HUES6 (cell line): ENCODE measurements around the gene GNB5.

Source experiments
- H3K27ac ChIP-seq: 2 replicates; pipeline ENCODE4 v1.7.0; 2013; ENCODE audit warnings: low read depth, mild to moderate bottlenecking, low read length, inconsistent platforms
- H3K27me3 ChIP-seq: 2 replicates; pipeline ENCODE4 v1.6.1; 2013; ENCODE audit warnings: low read length; ENCODE audit not compliant: control insufficient read depth, insufficient read depth
- H3K36me3 ChIP-seq: 2 replicates; pipeline ENCODE4 v1.6.1; 2013; ENCODE audit warnings: low read length; ENCODE audit not compliant: control insufficient read depth, insufficient read depth
- H3K4me1 ChIP-seq: 2 replicates; pipeline ENCODE4 v1.6.1; 2013; ENCODE audit warnings: low read length; ENCODE audit not compliant: control insufficient read depth, insufficient read depth
- H3K4me3 ChIP-seq: 2 replicates; pipeline ENCODE4 v1.5.1; 2013; ENCODE audit warnings: low read depth, low read length
- H3K9ac ChIP-seq: one replicate; pipeline ENCODE4 v1.6.1; 2013; ENCODE audit warnings: mild to moderate bottlenecking, low read length
- H3K9me3 ChIP-seq: 2 replicates; pipeline ENCODE4 v1.6.1; 2013; ENCODE audit warnings: low read depth, low read length; ENCODE audit not compliant: control insufficient read depth, insufficient read depth

Gene GNB5

DNA sequence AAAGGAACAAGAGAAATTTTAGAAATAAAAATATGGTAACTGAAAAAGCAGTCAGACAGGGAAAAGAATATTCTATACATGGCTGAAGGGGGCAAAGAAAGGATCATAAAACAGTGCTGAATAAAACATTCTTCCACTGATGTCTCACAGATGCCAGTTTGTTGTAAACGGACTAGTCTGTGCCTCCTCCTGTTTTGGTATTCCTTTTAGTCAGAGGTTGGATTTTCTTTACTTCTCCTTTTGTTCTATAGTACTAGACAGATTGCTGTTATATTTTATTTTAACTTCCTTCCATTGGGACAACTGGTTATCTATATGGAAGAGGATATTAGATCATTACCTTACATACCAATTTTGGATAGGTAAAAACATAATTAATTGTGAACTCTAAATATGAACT, 16.0 kb upstream of the GNB5 start:
- Histone ChIP-seq H3K27ac (no peak overlapping the region), H3K4me1 (no peaks in the 10 kb centered on the region), H3K9me3 (no peaks in the 10 kb centered on the region), H3K4me3 (no peak overlapping the region), H3K27me3 (no peaks in the 10 kb centered on the region), H3K36me3 (peaks cover 51% of the 10 kb centered on the region), H3K9ac (no peak overlapping the region)

DNA sequence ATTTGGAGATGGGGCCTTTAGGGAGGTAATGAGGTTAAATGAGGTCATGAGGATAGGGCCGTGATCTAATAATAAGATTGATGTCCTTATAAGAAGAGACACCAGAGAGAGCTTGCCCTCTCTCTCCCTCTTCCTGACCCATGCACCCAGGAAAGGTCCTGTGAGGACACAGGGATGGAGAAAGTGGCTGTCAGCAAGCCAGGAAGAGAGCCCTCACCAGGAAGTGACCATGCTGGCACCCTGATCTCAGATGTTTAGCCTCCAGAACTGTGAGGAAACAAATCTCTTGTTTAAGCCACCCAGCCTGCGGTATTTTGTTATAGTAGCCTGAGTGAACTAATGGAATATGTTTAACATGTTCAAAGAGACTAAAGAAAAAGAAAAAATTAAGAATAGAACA, 15.3 kb upstream of the GNB5 start:
- no peaks in the 10 kb centered on the region for H3K9me3 ChIP-seq

GRCh38 chr15:52204657-52205056, 13.5 kb upstream of the GNB5 start:
- peaks cover 32% of the 10 kb centered on the region for H3K36me3 ChIP-seq
- no peak overlapping the region for H3K9ac ChIP-seq
- no peak overlapping the region for H3K27ac ChIP-seq
- H3K4me3 ChIP-seq: no peak overlapping the region
- H3K4me1 ChIP-seq: no peaks in the 10 kb centered on the region
- H3K27me3 ChIP-seq: no peaks in the 10 kb centered on the region
- no peaks in the 10 kb centered on the region for H3K9me3 ChIP-seq

More for the DNA sequence above, 15.3 kb upstream of the GNB5 start:
- Histone ChIP-seq H3K27me3 (no peaks in the 10 kb centered on the region), H3K9ac (no peak overlapping the region), H3K36me3 (peaks cover 44% of the 10 kb centered on the region), H3K4me1 (no peaks in the 10 kb centered on the region), H3K4me3 (no peak overlapping the region), H3K27ac (no peak overlapping the region)

GRCh38 chr15:52200831-52201365, 9.7 kb upstream of the GNB5 start:
- Histone ChIP-seq H3K27me3 (no peaks in the 10 kb centered on the region), H3K27ac (no peak overlapping the region), H3K36me3 (peaks cover 37% of the 10 kb centered on the region)

GRCh38 chr15:52199271-52199670, 8.1 kb upstream of the GNB5 start:
- H3K27ac ChIP-seq: no peak overlapping the region
- no peak overlapping the region for H3K9ac ChIP-seq
- no peaks in the 10 kb centered on the region for H3K4me1 ChIP-seq
- H3K36me3 ChIP-seq: peaks cover 33% of the 10 kb centered on the region
- H3K27me3 ChIP-seq: no peaks in the 10 kb centered on the region
- H3K9me3 ChIP-seq: no peaks in the 10 kb centered on the region
- H3K4me3 ChIP-seq: no peak overlapping the region

More at GRCh38 chr15:52200831-52201365, 9.7 kb upstream of the GNB5 start:
- H3K9ac ChIP-seq: no peak overlapping the region
- no peak overlapping the region for H3K4me3 ChIP-seq
- H3K9me3 ChIP-seq: no peaks in the 10 kb centered on the region
- no peaks in the 10 kb centered on the region for H3K4me1 ChIP-seq

GRCh38 chr15:52196891-52197290, 5.7 kb upstream of the GNB5 start:
- Histone ChIP-seq H3K4me3 (no peak overlapping the region), H3K36me3 (peaks cover 34% of the 10 kb centered on the region), H3K9ac (no peak overlapping the region), H3K9me3 (no peaks in the 10 kb centered on the region), H3K4me1 (no peaks in the 10 kb centered on the region), H3K27ac (no peak overlapping the region), H3K27me3 (no peaks in the 10 kb centered on the region)

DNA sequence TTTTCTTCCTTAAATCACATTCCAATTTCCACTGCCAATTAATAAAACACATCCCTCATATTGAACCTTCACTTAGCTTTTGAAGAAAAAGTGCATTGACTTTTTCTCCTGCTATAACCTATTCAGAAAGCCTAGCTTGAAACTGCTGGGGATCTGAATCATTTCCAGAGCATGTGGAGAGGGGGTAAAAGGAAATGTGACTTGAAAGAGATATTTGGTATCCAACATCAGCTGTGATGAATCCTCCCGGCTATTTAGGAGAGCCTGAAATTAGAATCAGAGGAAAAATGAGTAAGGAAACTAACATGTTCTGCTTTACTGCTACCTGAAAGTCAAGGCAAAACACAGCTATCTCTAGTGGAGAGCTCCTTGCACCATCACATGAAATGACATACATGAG, 2.6 kb upstream of the GNB5 start:
- H3K27me3 ChIP-seq: no peaks in the 10 kb centered on the region
- peaks cover 4% of the 10 kb centered on the region; the same call in 1 of the 2 replicates for H3K4me1 ChIP-seq
- H3K9ac ChIP-seq: no peak overlapping the region
- no peaks in the 10 kb centered on the region for H3K9me3 ChIP-seq
- H3K4me3 ChIP-seq: no peak overlapping the region
- H3K27ac ChIP-seq: no peak overlapping the region
- H3K36me3 ChIP-seq: peaks cover 28% of the 10 kb centered on the region

GRCh38 chr15:52193321-52193720, 2.1 kb upstream of the GNB5 start:
- Histone ChIP-seq H3K36me3 (peaks cover 28% of the 10 kb centered on the region), H3K27ac (no peak overlapping the region), H3K9me3 (no peaks in the 10 kb centered on the region), H3K27me3 (no peaks in the 10 kb centered on the region), H3K4me1 (peaks cover 4% of the 10 kb centered on the region; the same call in 1 of the 2 replicates), H3K4me3 (no peak overlapping the region), H3K9ac (no peak overlapping the region)

DNA sequence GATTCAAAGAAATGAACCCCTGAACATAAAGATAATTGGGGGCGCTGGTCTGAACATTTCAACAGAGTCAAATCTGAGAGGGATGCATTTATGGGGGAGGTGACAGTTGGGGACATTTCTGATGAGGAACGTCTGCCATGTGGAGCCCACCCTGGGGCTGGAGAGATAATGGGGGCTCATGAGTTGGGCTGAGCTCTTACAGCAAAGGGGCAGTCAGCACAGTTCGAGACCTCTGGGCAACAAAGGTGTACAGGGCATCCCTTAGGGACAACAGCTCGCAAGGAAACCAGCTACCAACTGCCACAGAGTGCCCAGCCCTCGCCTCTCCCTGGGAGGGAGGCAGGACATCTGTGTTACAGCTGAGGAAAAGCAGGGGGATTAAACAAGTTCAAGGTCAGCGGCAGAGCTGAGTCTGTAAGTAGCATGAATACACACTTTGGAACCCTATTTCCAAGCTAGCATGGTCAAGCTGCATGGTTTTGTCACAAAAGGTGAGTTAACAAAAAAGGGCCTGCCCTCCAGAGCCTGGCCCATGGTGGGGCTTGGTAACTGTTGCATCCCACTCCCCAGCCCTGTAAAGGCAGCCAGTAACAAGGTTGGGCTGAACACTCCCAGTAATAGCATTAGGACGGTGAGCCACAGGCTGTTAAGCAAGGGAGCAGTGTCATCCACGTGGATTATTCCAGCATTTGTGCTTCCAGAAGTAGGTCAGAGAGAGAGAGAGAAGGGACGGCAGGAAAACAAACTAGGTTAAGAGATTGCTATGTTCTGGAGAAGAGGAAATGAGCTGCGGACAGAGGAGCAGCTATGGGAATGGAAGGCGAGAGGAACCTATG, 4.3 kb downstream of the GNB5 start:
- no peak overlapping the region for H3K4me3 ChIP-seq
- peaks cover 4% of the 10 kb centered on the region; the same call in 1 of the 2 replicates for H3K4me1 ChIP-seq
- H3K9me3 ChIP-seq: no peaks in the 10 kb centered on the region
- no peak overlapping the region for H3K9ac ChIP-seq
- no peak overlapping the region for H3K27ac ChIP-seq
- no peaks in the 10 kb centered on the region for H3K27me3 ChIP-seq
- no peaks in the 10 kb centered on the region for H3K36me3 ChIP-seq

GRCh38 chr15:52185151-52185561, 6.0 kb downstream of the GNB5 start:
- no peaks in the 10 kb centered on the region for H3K36me3 ChIP-seq
- H3K9me3 ChIP-seq: no peaks in the 10 kb centered on the region
- H3K9ac ChIP-seq: no peak overlapping the region
- H3K27ac ChIP-seq: no peak overlapping the region
- H3K4me1 ChIP-seq: peaks cover 5% of the 10 kb centered on the region
- peaks cover 11% of the 10 kb centered on the region for H3K27me3 ChIP-seq
- H3K4me3 ChIP-seq: no peak overlapping the region

DNA sequence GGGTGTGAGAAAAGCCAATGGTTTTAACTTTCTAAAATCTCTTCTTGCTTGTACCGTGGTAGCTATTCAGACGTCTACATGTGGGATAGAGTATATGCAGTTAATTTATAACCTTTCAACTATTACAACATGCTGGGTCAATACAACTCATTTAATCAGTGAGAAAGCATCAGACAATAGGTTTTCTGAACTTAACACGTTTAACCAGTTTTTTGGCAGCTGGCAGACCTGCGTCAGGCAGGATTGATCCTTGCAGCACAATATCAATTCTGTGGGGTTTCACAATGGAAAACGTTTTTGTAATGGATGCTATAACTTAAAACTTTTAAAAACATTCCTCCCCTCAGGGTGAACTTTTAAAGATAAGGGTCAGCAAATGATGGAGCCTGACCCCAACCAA, 6.5 kb downstream of the GNB5 start:
- Histone ChIP-seq H3K36me3 (no peaks in the 10 kb centered on the region), H3K9me3 (no peaks in the 10 kb centered on the region), H3K4me3 (no peak overlapping the region), H3K27me3 (peaks cover 14% of the 10 kb centered on the region), H3K4me1 (peaks cover 5% of the 10 kb centered on the region), H3K27ac (no peak overlapping the region), H3K9ac (no peak overlapping the region)
